ENCODE results near the gene GALNTL6.
"Not testable (repeated sequence)": the region's sequence is repeated elsewhere in the genome, so short reads cannot be mapped to it uniquely, and the experiment has no call there.

The GALNTL6 gene

GRCh38 chr4:172412851-172413580 lies 599.8 kb downstream of the GALNTL6 start:
- H3K27me3 ChIP-seq (ENCODE audit: insufficient read depth, insufficient read length), result no peaks in the 10 kb centered on the region
- no peak for DNase-seq (ENCODE audit: low read depth, low spot score)
- TF ChIP-seq YY1 (IDR thresholded peaks at IDR 0.05; ENCODE audit: insufficient read depth, insufficient read length), result no peak
- no peak for TF ChIP-seq ZNF274 (IDR thresholded peaks at IDR 0.05; ENCODE audit: low read depth, low read length)
- TF ChIP-seq SUZ12 (IDR thresholded peaks at IDR 0.05; ENCODE audit: extremely low read depth, insufficient read depth, insufficient read length), result no peak

GRCh38 chr4:172428979-172429378 lies 615.8 kb downstream of the GALNTL6 start:
- not testable (repeated sequence) for H3K4me1 ChIP-seq (ENCODE audit: insufficient read depth, insufficient read length); DNase-seq (ENCODE audit: low read depth, low spot score); H3K9ac ChIP-seq (ENCODE audit: insufficient read length, low read depth); H3K4me3 ChIP-seq (ENCODE audit: insufficient read length, low read depth); H3K27me3 ChIP-seq (ENCODE audit: insufficient read depth, insufficient read length); H3K9me3 ChIP-seq (ENCODE audit: insufficient read depth, low read length); H3K36me3 ChIP-seq (ENCODE audit: insufficient read depth, insufficient read length, low read length)

More at GRCh38 chr4:172412851-172413580, 599.8 kb downstream of the GALNTL6 start:
- no peaks in the 10 kb centered on the region for H3K9me3 ChIP-seq (ENCODE audit: insufficient read depth, low read length)
- H3K4me1 ChIP-seq (ENCODE audit: insufficient read depth, insufficient read length), result no peaks in the 10 kb centered on the region
- no peak overlapping the region for H3K4me3 ChIP-seq (ENCODE audit: insufficient read length, low read depth)
- H3K36me3 ChIP-seq (ENCODE audit: insufficient read depth, insufficient read length, low read length), result no peaks in the 10 kb centered on the region
- H3K9ac ChIP-seq (ENCODE audit: insufficient read length, low read depth), result no peak overlapping the region

- TF ChIP-seq ZNF274 (IDR thresholded peaks at IDR 0.05; ENCODE audit: low read depth, low read length) (no peak), SUZ12 (IDR thresholded peaks at IDR 0.05; ENCODE audit: extremely low read depth, insufficient read depth, insufficient read length) (no peak), YY1 (IDR thresholded peaks at IDR 0.05; ENCODE audit: insufficient read depth, insufficient read length) (no peak)
- DNase-seq (ENCODE audit: low read depth, low spot score), result no peak
- peaks cover 12% of the 10 kb centered on the region; the same call in 1 of the 2 replicates for H3K9me3 ChIP-seq (ENCODE audit: insufficient read depth, low read length)
- no peaks in the 10 kb centered on the region for H3K4me1 ChIP-seq (ENCODE audit: insufficient read depth, insufficient read length)
- no peak overlapping the region for H3K9ac ChIP-seq (ENCODE audit: insufficient read length, low read depth)
- no peak overlapping the region for H3K4me3 ChIP-seq (ENCODE audit: insufficient read length, low read depth)
- H3K36me3 ChIP-seq (ENCODE audit: insufficient read depth, insufficient read length, low read length), result no peaks in the 10 kb centered on the region
- no peaks in the 10 kb centered on the region for H3K27me3 ChIP-seq (ENCODE audit: insufficient read depth, insufficient read length)
Measured at GRCh38 chr4:172480471-172480870, 667.3 kb downstream of the GALNTL6 start.

- no peak overlapping the region for H3K4me3 ChIP-seq (ENCODE audit: insufficient read length, low read depth)
- no peak overlapping the region for H3K9ac ChIP-seq (ENCODE audit: insufficient read length, low read depth)
- TF ChIP-seq ZNF274 (IDR thresholded peaks at IDR 0.05; ENCODE audit: low read depth, low read length), result no peak
- TF ChIP-seq SUZ12 (IDR thresholded peaks at IDR 0.05; ENCODE audit: extremely low read depth, insufficient read depth, insufficient read length), result no peak
- TF ChIP-seq YY1 (IDR thresholded peaks at IDR 0.05; ENCODE audit: insufficient read depth, insufficient read length), result no peak
- DNase-seq (ENCODE audit: low read depth, low spot score), result no peak
- H3K9me3 ChIP-seq (ENCODE audit: insufficient read depth, low read length), result peaks cover 12% of the 10 kb centered on the region; the same call in 1 of the 2 replicates
- no peaks in the 10 kb centered on the region for H3K27me3 ChIP-seq (ENCODE audit: insufficient read depth, insufficient read length)
- H3K36me3 ChIP-seq (ENCODE audit: insufficient read depth, insufficient read length, low read length), result no peaks in the 10 kb centered on the region
- H3K4me1 ChIP-seq (ENCODE audit: insufficient read depth, insufficient read length), result no peaks in the 10 kb centered on the region
Measured at GRCh38 chr4:172481802-172482508, 668.8 kb downstream of the GALNTL6 start.

- Histone ChIP-seq H3K9me3 (ENCODE audit: insufficient read depth, low read length) (peaks cover 12% of the 10 kb centered on the region; the same call in 1 of the 2 replicates), H3K4me1 (ENCODE audit: insufficient read depth, insufficient read length) (no peaks in the 10 kb centered on the region), H3K4me3 (ENCODE audit: insufficient read length, low read depth) (no peak overlapping the region), H3K27me3 (ENCODE audit: insufficient read depth, insufficient read length) (no peaks in the 10 kb centered on the region), H3K36me3 (ENCODE audit: insufficient read depth, insufficient read length, low read length) (no peaks in the 10 kb centered on the region), H3K9ac (ENCODE audit: insufficient read length, low read depth) (no peak overlapping the region)
- DNase-seq (ENCODE audit: low read depth, low spot score), result no peak
- TF ChIP-seq YY1 (IDR thresholded peaks at IDR 0.05; ENCODE audit: insufficient read depth, insufficient read length) (no peak), SUZ12 (IDR thresholded peaks at IDR 0.05; ENCODE audit: extremely low read depth, insufficient read depth, insufficient read length) (no peak), ZNF274 (IDR thresholded peaks at IDR 0.05; ENCODE audit: low read depth, low read length) (no peak)
Measured at GRCh38 chr4:172485007-172485406, 671.8 kb downstream of the GALNTL6 start.

GRCh38 chr4:172486531-172486930 lies 673.3 kb downstream of the GALNTL6 start:
- DNase-seq (ENCODE audit: low read depth, low spot score), result no peak
- Histone ChIP-seq H3K9me3 (ENCODE audit: insufficient read depth, low read length) (peaks cover 12% of the 10 kb centered on the region; the same call in 1 of the 2 replicates), H3K4me3 (ENCODE audit: insufficient read length, low read depth) (no peak overlapping the region), H3K36me3 (ENCODE audit: insufficient read depth, insufficient read length, low read length) (no peaks in the 10 kb centered on the region), H3K27me3 (ENCODE audit: insufficient read depth, insufficient read length) (no peaks in the 10 kb centered on the region), H3K9ac (ENCODE audit: insufficient read length, low read depth) (no peak overlapping the region), H3K4me1 (ENCODE audit: insufficient read depth, insufficient read length) (no peaks in the 10 kb centered on the region)
- TF ChIP-seq YY1 (IDR thresholded peaks at IDR 0.05; ENCODE audit: insufficient read depth, insufficient read length) (no peak), SUZ12 (IDR thresholded peaks at IDR 0.05; ENCODE audit: extremely low read depth, insufficient read depth, insufficient read length) (no peak), ZNF274 (IDR thresholded peaks at IDR 0.05; ENCODE audit: low read depth, low read length) (no peak)

GRCh38 chr4:172489861-172490260 lies 676.7 kb downstream of the GALNTL6 start:
- H3K4me3 ChIP-seq (ENCODE audit: insufficient read length, low read depth), result no peak overlapping the region
- DNase-seq (ENCODE audit: low read depth, low spot score), result no peak
- TF ChIP-seq ZNF274 (IDR thresholded peaks at IDR 0.05; ENCODE audit: low read depth, low read length) (no peak), SUZ12 (IDR thresholded peaks at IDR 0.05; ENCODE audit: extremely low read depth, insufficient read depth, insufficient read length) (no peak), YY1 (IDR thresholded peaks at IDR 0.05; ENCODE audit: insufficient read depth, insufficient read length) (no peak)
- H3K9me3 ChIP-seq (ENCODE audit: insufficient read depth, low read length), result no peaks in the 10 kb centered on the region
- no peaks in the 10 kb centered on the region for H3K4me1 ChIP-seq (ENCODE audit: insufficient read depth, insufficient read length)
- H3K9ac ChIP-seq (ENCODE audit: insufficient read length, low read depth), result no peak overlapping the region
- H3K27me3 ChIP-seq (ENCODE audit: insufficient read depth, insufficient read length), result no peaks in the 10 kb centered on the region
- no peaks in the 10 kb centered on the region for H3K36me3 ChIP-seq (ENCODE audit: insufficient read depth, insufficient read length, low read length)
